ENCODE results near the gene HPCAL4.
A peak's percentile ranks its signal among the peaks of the same experiment; 100 is the strongest.

Gene HPCAL4

GRCh38 chr1:39691383-39692151 lies at the start of gene HPCAL4:
Gene HPCAL4 (minus strand): TSS chr1:39691433. CDS start chr1:39684603, 6,830 bp downstream.
- DNase-seq = peak; percentile 77 to 97 (median 89)

GRCh38 chr1:39738622-39739366 lies 47.6 kb upstream of the HPCAL4 start, which contains the start of gene PPIE:
Gene PPIE (plus strand): TSS chr1:39738882. CDS start chr1:39738901, 19 bp downstream.
- peak; percentile 78 to 91 (median 84) for DNase-seq

GRCh38 chr1:39737546-39738169 lies 46.4 kb upstream of the HPCAL4 start:
- DNase-seq = no peak

- DNase-seq = no peak
Measured at GRCh38 chr1:39735731-39736130, 44.5 kb upstream of the HPCAL4 start.

- DNase-seq = no peak
Measured at GRCh38 chr1:39733161-39733560, 41.9 kb upstream of the HPCAL4 start.

- no peak for DNase-seq
Measured at GRCh38 chr1:39732730-39733129, 41.5 kb upstream of the HPCAL4 start.

- DNase-seq = no peak
Measured at GRCh38 chr1:39729842-39730241, 38.6 kb upstream of the HPCAL4 start.

GRCh38 chr1:39729030-39729429 lies 37.8 kb upstream of the HPCAL4 start:
- no peak for DNase-seq

GRCh38 chr1:39727932-39728317 lies 36.7 kb upstream of the HPCAL4 start:
- no peak for DNase-seq

- DNase-seq = no peak
Measured at GRCh38 chr1:39727221-39727931, 36.1 kb upstream of the HPCAL4 start.

- no peak for DNase-seq
Measured at GRCh38 chr1:39726600-39726999, 35.4 kb upstream of the HPCAL4 start.

- no peak for DNase-seq
Measured at GRCh38 chr1:39722495-39722894, 31.3 kb upstream of the HPCAL4 start.

GRCh38 chr1:39721664-39722063 lies 30.4 kb upstream of the HPCAL4 start:
- no peak for DNase-seq

- peak in 3 of 6 experiments; percentile 59 to 79 (median 78) for DNase-seq
Measured at GRCh38 chr1:39720094-39720999, 29.1 kb upstream of the HPCAL4 start.

- DNase-seq = no peak
Measured at GRCh38 chr1:39717809-39718208, 26.6 kb upstream of the HPCAL4 start.

GRCh38 chr1:39713557-39713956 lies 22.3 kb upstream of the HPCAL4 start:
- no peak for DNase-seq

GRCh38 chr1:39711966-39712340 lies 20.7 kb upstream of the HPCAL4 start:
- no peak for DNase-seq

- DNase-seq = no peak
Measured at GRCh38 chr1:39711104-39711965, 20.1 kb upstream of the HPCAL4 start.

- DNase-seq = no peak
Measured at GRCh38 chr1:39707506-39707905, 16.3 kb upstream of the HPCAL4 start.

- DNase-seq = no peak
Measured at GRCh38 chr1:39704757-39705156, 13.5 kb upstream of the HPCAL4 start.

GRCh38 chr1:39701049-39701439 lies 9.8 kb upstream of the HPCAL4 start:
- DNase-seq = no peak

Data from stimulated activated naive CD4-positive, alpha-beta T cell (primary cell).